Measurements from ENCODE around the gene KCNH3. TPM values are rescaled to one million over a fixed set of nuclear protein-coding genes. Genes with fewer than 3 reads are reported as not detected.
A peak's percentile ranks its signal among the peaks of the same experiment; 100 is the strongest.

KCNH3 gene
- total and polyA plus RNA-seq, 2 of the 13 experiments (the other 11 are each of a cell fraction or from before 2014, with no cell fraction given): 0.01 to 0.07 TPM

- no peak for TF ChIP-seq HDAC6 (IDR thresholded peaks at IDR 0.05; ENCODE audit: low read depth, low read length)
- peak; percentile 91 for TF ChIP-seq MIER3 (CRISPR knock-in tag; IDR thresholded peaks at IDR 0.05; ENCODE audit: borderline replicate concordance)
- TF ChIP-seq HBP1 (CRISPR knock-in tag; IDR thresholded peaks at IDR 0.05; ENCODE audit: low read depth): no peak; the same call in 1 of the 2 replicates
- TF ChIP-seq NR2C2 (CRISPR knock-in tag; IDR thresholded peaks at IDR 0.05; ENCODE audit: borderline replicate concordance): peak; percentile 100
- TF ChIP-seq PRPF4 (IDR thresholded peaks at IDR 0.05; ENCODE audit: low read depth, low read length, poor library complexity, severe bottlenecking): no peak
- TF ChIP-seq CBFB (CRISPR knock-in tag; IDR thresholded peaks at IDR 0.05): no peak
- TF ChIP-seq IRF2 (CRISPR knock-in tag; IDR thresholded peaks at IDR 0.05): 0 out of 2 replicates have a peak, but pooled peaks have one; percentile 58
- TF ChIP-seq JUND (CRISPR knock-in tag; IDR thresholded peaks at IDR 0.05): no peak
- peak; percentile 95 for TF ChIP-seq ZBTB40 (IDR thresholded peaks at IDR 0.05)
- peak; percentile 67; the same call in 1 of the 2 replicates for TF ChIP-seq ZBTB40 (CRISPR knock-in tag; IDR thresholded peaks at IDR 0.05)
- TF ChIP-seq THAP9 (CRISPR knock-in tag; IDR thresholded peaks at IDR 0.05; ENCODE audit: borderline replicate concordance): peak; percentile 78
- 0 out of 2 replicates have a peak, but pooled peaks have one; percentile 9 for TF ChIP-seq IRF9 (CRISPR knock-in tag; IDR thresholded peaks at IDR 0.05; ENCODE audit: borderline replicate concordance)
Measured at GRCh38 chr12:49567611-49568441, 29.0 kb downstream of the KCNH3 start, which contains the start of gene MCRS1 (continued).

Measured in HepG2 (cell line).